ENCODE measurements around the gene RAP1B. TPM values are rescaled to one million over a fixed set of nuclear protein-coding genes. Genes with fewer than 3 reads are reported as not detected.
A peak's percentile ranks its signal among the peaks of the same experiment; 100 is the strongest.

Gene RAP1B
- 100 to 1,000 TPM; 179 to 221 (median 213) TPM for total RNA-seq (2021; fragmentation: NEBNext Ultra II Directional; extraction: Animal tissue kit (Norgen Biotek cat#: 25700))
- long read RNA-seq, full-length matches to known transcripts = 188 of 226 reads
- long read RNA-seq, partial matches to known transcripts = 25 of 226 reads
- long read RNA-seq, other reads (novel, unspliced or antisense) = 13 of 226 reads

DNA sequence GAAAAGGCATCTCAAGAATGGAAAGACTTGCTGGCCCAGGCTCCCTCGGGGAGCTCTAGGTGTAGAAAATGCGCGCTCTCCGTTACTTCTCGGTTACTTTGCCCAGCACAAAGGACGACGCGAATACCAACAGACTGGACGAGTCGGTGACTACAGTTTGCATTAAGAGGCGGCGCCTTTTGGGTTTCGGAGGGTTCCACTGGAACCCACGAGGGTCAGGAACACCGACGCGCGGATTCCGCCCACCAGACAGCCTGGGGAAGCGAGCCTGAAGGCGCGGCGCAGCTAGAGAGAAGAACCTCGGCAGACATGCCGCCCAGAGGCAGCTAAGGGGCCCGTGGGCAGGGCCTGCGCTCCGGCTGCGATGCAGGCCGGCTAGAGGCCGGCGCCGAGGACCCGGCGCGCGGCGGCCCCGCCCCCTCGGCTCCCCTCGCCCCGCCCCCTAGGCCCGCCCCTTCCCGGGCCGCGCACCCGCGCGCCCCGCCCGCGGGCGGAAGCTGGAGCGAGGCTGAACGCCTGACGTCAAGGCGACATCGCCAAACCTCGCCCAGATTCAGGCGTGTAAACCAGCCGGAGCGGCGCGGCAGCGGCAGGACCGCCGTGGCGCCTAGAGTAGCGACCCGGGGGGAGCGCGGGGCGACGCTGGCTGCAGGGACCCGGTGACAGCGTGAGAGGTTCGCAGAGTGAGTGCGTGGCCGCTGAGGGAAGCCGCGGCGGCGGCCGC, at the start of gene RAP1B:
Gene RAP1B, plus strand, starts transcription at position 530 of the 724 bp plus-strand sequence. CDS start 37,826 bp downstream, outside the sequence.
- H3K36me3 Mint-ChIP-seq (ENCODE audit: low read depth) = peaks cover 39% of the 10 kb centered on the region
- peak within 1 kb of the TSS; percentile 95 for H3K27ac Mint-ChIP-seq
- DNase-seq = peak; percentile 82
- TF ChIP-seq, protein P1, sequence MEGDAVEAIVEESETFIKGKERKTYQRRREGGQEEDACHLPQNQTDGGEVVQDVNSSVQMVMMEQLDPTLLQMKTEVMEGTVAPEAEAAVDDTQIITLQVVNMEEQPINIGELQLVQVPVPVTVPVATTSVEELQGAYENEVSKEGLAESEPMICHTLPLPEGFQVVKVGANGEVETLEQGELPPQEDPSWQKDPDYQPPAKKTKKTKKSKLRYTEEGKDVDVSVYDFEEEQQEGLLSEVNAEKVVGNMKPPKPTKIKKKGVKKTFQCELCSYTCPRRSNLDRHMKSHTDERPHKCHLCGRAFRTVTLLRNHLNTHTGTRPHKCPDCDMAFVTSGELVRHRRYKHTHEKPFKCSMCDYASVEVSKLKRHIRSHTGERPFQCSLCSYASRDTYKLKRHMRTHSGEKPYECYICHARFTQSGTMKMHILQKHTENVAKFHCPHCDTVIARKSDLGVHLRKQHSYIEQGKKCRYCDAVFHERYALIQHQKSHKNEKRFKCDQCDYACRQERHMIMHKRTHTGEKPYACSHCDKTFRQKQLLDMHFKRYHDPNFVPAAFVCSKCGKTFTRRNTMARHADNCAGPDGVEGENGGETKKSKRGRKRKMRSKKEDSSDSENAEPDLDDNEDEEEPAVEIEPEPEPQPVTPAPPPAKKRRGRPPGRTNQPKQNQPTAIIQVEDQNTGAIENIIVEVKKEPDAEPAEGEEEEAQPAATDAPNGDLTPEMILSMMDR (IDR thresholded peaks at IDR 0.05) = no peak
- peak within 1 kb of the TSS; percentile 95 for H3K4me3 Mint-ChIP-seq
- no peaks in the 10 kb centered on the region for H3K9me3 Mint-ChIP-seq
- H3K4me1 Mint-ChIP-seq (ENCODE audit: low read depth) = peaks cover 54% of the 10 kb centered on the region
- H3K27me3 Mint-ChIP-seq (ENCODE audit: insufficient read depth) = 0 out of 2 replicates have a peak, but pooled peaks cover 3% of the 10 kb centered on the region

DNA sequence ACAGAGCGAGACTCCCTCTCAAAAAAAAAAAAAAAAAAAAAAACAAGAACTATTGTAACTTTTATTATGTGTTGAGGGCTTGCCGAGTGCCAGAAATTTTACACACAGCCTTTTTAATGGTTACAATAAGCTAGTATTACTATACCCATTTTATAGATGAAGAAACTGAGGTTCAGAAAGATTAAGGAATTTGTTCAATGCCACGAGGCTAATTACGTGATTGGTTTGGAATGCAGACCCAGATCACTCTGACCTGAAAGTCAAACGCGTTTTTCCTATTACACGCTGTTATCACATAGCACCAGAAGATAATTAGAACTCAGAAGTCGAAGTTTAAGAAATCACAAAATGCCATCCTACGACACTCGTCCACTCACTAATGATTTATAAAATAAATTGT, 48.9 kb upstream of the RAP1B start:
- Mint-ChIP-seq H3K4me1 (ENCODE audit: low read depth) (peaks cover 75% of the 10 kb centered on the region), H3K27ac (no peak overlapping the region), H3K27me3 (ENCODE audit: insufficient read depth) (no peaks in the 10 kb centered on the region), H3K36me3 (ENCODE audit: low read depth) (no peaks in the 10 kb centered on the region), H3K9me3 (no peaks in the 10 kb centered on the region), H3K4me3 (no peak overlapping the region)
- DNase-seq = no peak
- TF ChIP-seq, protein P1 (IDR thresholded peaks at IDR 0.05) = no peak

DNA sequence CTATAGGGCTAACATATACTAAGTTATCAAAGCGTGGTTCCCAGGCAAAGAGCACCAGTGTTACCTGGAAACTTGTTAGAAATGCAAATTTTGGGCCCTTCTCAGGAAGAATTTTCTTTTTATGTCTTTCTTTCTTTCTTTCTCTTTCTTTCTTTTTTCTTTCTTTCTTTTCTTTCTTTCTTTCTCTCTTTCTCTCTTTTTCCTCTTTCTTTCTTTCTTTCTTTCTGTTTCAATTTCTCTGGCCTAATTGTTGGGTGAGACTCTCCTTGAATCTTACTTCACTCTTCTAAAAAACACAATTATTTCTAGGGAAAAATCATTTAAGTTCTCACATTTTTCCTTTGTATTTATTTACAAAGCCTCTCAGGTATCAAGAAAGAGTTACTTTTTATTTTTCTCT, 46.5 kb upstream of the RAP1B start:
- H3K4me1 Mint-ChIP-seq (ENCODE audit: low read depth) = peaks cover 51% of the 10 kb centered on the region
- H3K27ac Mint-ChIP-seq = no peak overlapping the region; the same call in 1 of the 2 replicates
- TF ChIP-seq, protein P1 (IDR thresholded peaks at IDR 0.05) = no peak
- H3K36me3 Mint-ChIP-seq (ENCODE audit: low read depth) = no peaks in the 10 kb centered on the region
- no peaks in the 10 kb centered on the region for H3K9me3 Mint-ChIP-seq
- no peak for DNase-seq
- no peak overlapping the region for H3K4me3 Mint-ChIP-seq
- no peaks in the 10 kb centered on the region; the same call in 1 of the 2 replicates for H3K27me3 Mint-ChIP-seq (ENCODE audit: insufficient read depth)

DNA sequence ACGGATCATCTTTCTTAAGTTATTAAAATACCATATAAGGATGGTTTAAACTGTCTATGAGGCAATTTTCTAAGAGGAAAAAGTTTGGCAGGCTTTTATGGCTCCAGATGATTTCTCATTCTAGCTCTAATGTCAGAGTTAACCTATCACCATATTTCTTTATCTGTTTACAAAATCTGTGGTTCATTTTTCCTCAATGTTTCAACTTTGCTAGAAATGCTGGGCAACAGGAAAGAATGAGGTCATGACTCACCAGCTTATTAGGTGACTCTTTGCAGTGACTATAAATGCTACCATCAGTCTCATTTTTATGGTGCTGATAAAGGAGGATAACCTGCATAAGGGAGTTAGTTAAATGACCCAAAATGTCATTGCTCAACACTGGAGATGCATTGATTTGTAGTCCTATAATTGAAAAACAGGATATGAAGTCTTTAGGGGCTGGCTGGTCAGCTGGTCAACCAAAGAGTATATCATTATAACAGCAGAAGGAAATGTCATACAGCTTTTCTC, 45.3 kb upstream of the RAP1B start:
- DNase-seq = peak; percentile 96

DNA sequence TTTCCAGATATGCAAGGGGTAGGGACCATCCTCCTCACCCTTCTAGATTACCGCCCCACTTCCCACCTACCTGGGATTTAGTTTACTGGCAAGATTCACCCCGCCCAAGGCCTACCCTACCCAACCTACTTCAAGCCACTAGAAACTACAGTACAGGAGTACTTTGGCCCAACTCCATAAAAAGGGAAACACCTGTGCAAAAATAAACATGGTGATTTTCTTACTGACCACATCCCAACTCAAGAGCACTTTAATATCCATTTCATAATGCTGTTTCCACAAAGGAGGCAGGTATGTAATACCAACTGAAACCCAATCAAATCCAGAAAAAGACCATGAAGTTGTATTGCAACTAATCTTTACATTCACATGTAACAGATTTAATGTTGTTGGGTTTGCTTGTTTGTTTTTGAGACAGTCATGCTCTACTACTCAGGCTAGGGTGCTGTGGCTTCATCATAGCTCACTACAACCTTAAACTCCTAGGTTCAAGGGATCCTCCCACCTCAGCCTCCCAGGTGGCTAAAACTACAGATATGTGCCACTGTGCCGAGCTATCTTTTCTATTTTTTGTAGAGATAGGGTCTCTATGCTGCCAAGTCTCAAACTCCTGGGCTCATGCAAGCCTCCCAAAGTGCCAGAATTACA, 41.7 kb upstream of the RAP1B start:
- Mint-ChIP-seq H3K4me3 (no peak overlapping the region), H3K4me1 (ENCODE audit: low read depth) (peaks cover 46% of the 10 kb centered on the region)

More for the DNA sequence above, 45.3 kb upstream of the RAP1B start:
- H3K4me3 Mint-ChIP-seq = peak overlapping the region; percentile 67
- TF ChIP-seq, protein P1 (IDR thresholded peaks at IDR 0.05) = no peak
- peak overlapping the region; percentile 89 for H3K27ac Mint-ChIP-seq
- H3K9me3 Mint-ChIP-seq = no peaks in the 10 kb centered on the region
- no peaks in the 10 kb centered on the region for H3K36me3 Mint-ChIP-seq (ENCODE audit: low read depth)
- H3K4me1 Mint-ChIP-seq (ENCODE audit: low read depth) = peaks cover 39% of the 10 kb centered on the region
- H3K27me3 Mint-ChIP-seq (ENCODE audit: insufficient read depth) = no peaks in the 10 kb centered on the region; the same call in 1 of the 2 replicates

More for the DNA sequence above, 41.7 kb upstream of the RAP1B start:
- no peak for DNase-seq
- Mint-ChIP-seq H3K9me3 (no peaks in the 10 kb centered on the region), H3K27ac (no peak overlapping the region), H3K36me3 (ENCODE audit: low read depth) (no peaks in the 10 kb centered on the region), H3K27me3 (ENCODE audit: insufficient read depth) (no peaks in the 10 kb centered on the region; the same call in 1 of the 2 replicates)
- TF ChIP-seq, protein P1 (IDR thresholded peaks at IDR 0.05) = no peak

Measured in HFFc6 (cell line).